Activated CD4-positive, alpha-beta T cell treated with anti-CD3 and anti-CD28 coated beads, Interleukin-2, Interleukin-4, amounts not matched to agents 100 ng/mL and 50 ng/mL, durations not matched to agents 16 hours and 8 hours (primary cell): ENCODE measurements around the gene PTTG2.
"Not testable (repeated sequence)": the region's sequence is repeated elsewhere in the genome, so short reads cannot be mapped to it uniquely, and the experiment has no call there.

Experiments used
- DNase-seq: peaks from one replicate; pipeline ENCODE4 v3.0.0-alpha.2; 2020; ENCODE audit warnings: low spot score

Gene PTTG2

GRCh38 chr4:37958932-37959331, 1.3 kb upstream of the PTTG2 start:
- DNase-seq = no peak

- DNase-seq = no peak
These were observed 667 bp downstream of the PTTG2 start for GRCh38 chr4:37960679-37961450.

- DNase-seq = no peak
These were observed 4.7 kb downstream of the PTTG2 start for GRCh38 chr4:37964734-37965457.

- no peak for DNase-seq
These were observed 5.8 kb downstream of the PTTG2 start for GRCh38 chr4:37966044-37966443.

DNA sequence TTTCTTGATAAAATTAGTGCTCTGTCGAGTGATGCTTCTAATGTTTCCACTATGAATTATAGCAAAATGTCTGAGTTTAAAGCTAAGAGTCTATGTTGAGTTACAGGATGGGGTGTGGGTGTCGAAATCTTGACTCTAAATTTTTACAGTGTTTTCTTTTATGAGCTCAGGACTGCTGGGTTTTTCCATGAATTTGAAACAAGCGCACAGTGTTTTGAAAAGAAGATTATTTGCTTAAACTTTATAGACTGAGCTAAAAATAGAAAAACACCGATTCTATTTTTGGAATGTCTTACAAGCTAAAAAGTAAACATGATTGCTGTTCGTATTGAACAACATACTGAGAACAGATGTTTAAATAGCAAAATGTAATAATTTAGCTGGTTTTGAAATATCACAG, 7.5 kb downstream of the PTTG2 start:
- DNase-seq = no peak

- no peak for DNase-seq
These were observed 8.5 kb downstream of the PTTG2 start for GRCh38 chr4:37968747-37969146.

GRCh38 chr4:37970702-37971101, 10.5 kb downstream of the PTTG2 start:
- DNase-seq = peak; percentile 55

- no peak for DNase-seq
These were observed 11.0 kb downstream of the PTTG2 start for GRCh38 chr4:37971202-37971601.

- no peak for DNase-seq
These were observed 13.2 kb downstream of the PTTG2 start for GRCh38 chr4:37973441-37973840.

GRCh38 chr4:37975321-37975822, 15.2 kb downstream of the PTTG2 start:
- DNase-seq = not testable (repeated sequence)

GRCh38 chr4:37976507-37976906, 16.3 kb downstream of the PTTG2 start:
- DNase-seq = no peak

DNA sequence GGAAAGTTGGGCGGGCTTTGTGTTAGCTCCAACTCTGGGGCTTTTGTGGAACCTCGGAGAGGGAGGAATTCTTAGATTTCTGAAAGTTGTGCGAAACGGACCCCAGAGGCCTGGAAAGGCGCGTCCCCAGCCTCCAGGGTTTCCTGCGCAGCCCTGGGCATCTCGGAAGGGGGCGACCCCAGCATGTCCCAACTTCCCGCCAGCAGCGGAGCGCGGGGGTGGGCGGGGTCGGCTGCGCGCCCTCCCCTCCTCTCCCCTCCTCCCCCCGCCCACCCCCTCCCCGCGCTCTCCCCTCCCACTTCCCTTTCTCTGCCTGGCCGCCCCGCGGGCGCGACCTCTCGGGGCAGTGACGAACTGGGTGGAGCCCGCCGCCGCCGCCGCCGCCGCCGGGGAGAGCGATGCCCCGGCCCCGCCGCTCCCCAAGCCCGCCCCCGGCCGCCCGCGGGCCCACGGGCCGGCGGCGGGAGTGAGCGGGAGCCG, 16.8 kb downstream of the PTTG2 start:
- peak; percentile 74 for DNase-seq

DNA sequence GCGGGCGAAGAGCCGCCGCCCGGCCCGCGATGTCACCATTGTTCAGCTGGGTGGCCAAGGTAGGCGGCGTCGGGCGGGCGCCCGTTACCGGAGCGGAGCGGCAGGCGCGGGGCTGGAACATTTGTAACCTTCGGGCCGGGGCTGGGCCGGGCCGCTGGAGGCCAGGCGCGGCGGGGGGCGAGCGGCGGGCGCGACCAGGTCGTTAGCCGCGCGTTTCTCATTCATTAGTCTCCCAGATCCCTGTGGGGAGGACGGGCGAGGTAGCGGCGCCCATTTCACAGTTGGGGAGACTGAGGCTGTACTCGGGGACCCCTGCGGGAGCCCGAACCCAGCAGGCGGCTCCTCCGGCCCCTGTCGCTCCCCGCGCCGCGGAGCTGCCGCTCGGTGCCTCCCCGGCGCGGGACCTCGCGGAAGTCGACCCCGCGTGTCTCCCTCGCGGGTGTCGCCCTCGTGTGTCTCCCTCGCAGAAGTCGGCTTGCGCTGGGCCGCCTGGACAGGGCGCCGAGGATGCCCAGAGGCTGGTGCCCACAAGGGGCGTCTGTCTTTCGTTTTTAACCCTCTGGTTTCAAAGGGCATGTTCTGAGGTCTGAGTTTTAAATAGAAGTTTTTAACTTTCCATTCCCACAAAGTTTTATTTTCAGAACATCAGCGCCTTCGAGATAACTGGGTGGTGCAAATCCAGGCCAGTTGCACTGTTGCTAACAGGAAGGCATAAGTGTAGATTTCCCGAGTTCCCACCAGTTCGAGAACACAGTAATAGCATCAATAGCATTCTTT, 17.5 kb downstream of the PTTG2 start:
- peak; percentile 60 for DNase-seq

DNA sequence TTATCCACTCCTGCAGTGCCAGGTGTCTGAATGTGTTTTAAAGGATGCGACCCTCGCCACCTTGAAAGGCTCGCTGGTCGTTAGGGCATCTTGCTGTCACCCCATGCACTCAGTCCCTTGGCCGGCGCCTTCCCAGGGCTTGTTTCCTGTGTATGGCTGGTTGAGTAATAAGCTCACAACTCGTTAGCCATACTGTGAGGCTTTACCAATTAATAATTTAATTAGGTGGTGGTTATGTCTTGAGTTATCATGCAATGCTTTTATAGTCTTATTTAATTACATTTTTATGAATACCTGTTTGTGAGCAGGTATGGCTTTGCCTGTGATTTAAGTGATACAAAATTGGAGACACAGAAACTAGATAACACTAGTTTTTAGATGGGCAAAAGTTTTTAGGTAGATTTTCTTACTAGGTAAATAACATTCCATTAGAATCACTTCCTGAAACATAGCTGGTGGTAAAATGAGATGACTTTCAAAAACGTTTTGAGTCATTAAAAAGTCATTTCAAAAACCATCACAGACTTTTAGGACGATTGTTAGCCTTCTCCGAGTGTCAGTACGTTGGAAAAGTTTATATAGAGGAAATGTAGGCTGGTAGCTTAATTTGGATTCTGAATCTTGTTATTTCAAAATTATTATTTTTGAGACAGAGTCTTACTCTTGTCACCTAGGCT, 18.2 kb downstream of the PTTG2 start:
- peak; percentile 36 for DNase-seq

DNA sequence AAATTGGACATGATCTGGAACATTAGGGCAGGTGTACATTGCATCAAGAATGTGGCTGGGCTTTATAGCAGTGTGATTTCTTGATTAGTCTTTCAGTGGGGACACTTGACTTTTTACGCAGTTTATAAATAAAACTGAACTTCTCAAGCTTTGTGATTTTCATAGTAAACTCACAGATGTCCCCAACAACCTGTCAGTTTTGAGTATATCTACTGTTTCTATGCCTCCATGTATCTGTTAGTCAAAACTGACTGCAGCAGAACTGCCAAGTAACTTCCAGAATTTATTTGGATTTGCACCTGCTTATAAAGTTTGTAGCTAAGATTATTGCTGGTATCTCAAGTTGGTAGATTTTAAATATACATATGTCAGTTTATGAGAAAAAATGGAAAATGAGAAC, 20.0 kb downstream of the PTTG2 start:
- no peak for DNase-seq

GRCh38 chr4:37981425-37981824, 21.2 kb downstream of the PTTG2 start:
- no peak for DNase-seq

GRCh38 chr4:37981844-37982720, 21.9 kb downstream of the PTTG2 start:
- DNase-seq = no peak

- DNase-seq = no peak
These were observed 22.5 kb downstream of the PTTG2 start for GRCh38 chr4:37982736-37983135.

DNA sequence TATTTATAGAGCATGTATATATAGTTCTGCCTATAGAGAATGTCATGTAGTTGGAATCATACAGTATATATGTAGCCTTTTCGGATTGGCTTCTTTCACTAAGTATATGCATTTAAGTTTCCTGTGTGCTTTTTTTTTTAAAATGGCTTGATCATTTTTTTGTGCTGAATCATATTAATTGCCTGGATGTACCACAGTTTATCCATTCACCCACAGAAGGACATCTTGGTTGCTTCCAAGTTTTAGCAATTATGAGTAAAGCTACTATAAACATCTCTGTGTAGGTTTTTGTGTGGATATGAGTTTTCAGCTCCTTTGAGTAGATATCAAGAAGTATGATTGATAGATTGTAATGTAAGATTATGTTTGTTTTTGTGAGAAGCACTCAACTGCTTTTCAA, 23.8 kb downstream of the PTTG2 start:
- DNase-seq = no peak

GRCh38 chr4:37985730-37986275, 25.6 kb downstream of the PTTG2 start:
- no peak for DNase-seq

DNA sequence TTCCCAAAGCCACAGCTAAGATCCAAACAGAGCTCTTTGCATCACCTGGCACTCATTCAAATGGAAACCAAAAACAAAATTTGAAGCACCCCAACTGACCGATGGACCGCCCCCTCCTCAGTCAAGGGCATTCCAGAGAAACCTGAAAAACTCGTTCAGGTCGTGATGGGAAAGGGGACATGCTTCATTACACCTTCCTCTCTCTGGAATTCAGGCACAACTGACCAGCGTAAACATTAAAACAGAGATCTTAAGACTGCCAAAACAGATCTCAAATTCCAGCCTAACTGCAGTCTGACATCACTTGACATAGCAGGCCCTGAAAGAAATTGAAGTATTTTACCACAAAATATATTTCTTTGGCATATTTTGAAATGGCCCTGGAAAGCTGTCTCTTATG, 28.5 kb downstream of the PTTG2 start:
- DNase-seq = no peak
